Activated naive CD8-positive, alpha-beta T cell treated with anti-CD3 and anti-CD28 coated beads, Interleukin-2, amount 50 U/mL, for 24 hours (primary cell): ENCODE results near the gene PUSL1.

Experiments
- ATAC-seq: fragments of 150-1000 bp; cut with Tn5 transposase; one replicate; pipeline ENCODE4 v1.10.0; 2021
- DNase-seq: peaks from one replicate; pipeline ENCODE4 v3.0.0; 2021
- H3K27ac Mint-ChIP-seq: one replicate; pipeline ENCODE4 v1.8.0; 2021; ENCODE audit warnings: mild to moderate bottlenecking, mixed read lengths
- H3K27me3 Mint-ChIP-seq: one replicate; pipeline ENCODE4 v1.8.0; 2021; ENCODE audit warnings: mixed read lengths
- H3K36me3 Mint-ChIP-seq: one replicate; pipeline ENCODE4 v1.8.0; 2021; ENCODE audit warnings: low read depth, mixed read lengths
- H3K4me1 Mint-ChIP-seq: one replicate; pipeline ENCODE4 v1.8.0; 2021; ENCODE audit warnings: mixed read lengths
- H3K4me3 Mint-ChIP-seq: one replicate; pipeline ENCODE4 v1.8.0; 2021; ENCODE audit warnings: mild to moderate bottlenecking, moderate library complexity, mixed read lengths
- H3K9me3 Mint-ChIP-seq: one replicate; pipeline ENCODE4 v1.8.0; 2021; ENCODE audit warnings: mixed read lengths

PUSL1 gene

DNA sequence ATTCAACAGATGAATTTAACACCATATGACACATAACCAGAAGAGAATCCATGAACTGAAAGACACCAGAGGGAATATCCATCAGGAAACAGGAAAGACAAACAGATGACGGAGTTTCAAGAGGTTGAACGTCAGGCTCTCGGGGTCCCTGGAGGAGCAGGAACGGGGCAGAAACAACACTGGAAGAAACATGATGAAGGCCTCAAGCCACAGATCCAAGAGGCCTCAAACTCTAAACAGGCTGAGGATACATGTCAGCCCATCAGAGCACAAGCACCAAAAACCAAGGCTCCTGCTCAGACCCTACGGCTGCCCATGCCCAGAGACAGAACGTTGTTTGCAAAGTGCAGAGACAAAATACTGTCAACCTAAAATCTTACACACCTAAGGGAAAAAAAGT is 9.0 kb downstream of the PUSL1 start:
- no peaks in the 10 kb centered on the region for H3K27me3 Mint-ChIP-seq
- H3K4me3 Mint-ChIP-seq: no peak overlapping the region
- peaks cover 20% of the 10 kb centered on the region for H3K36me3 Mint-ChIP-seq
- DNase-seq (no peak), ATAC-seq (no peak)
- no peaks in the 10 kb centered on the region for H3K9me3 Mint-ChIP-seq
- peaks cover 5% of the 10 kb centered on the region for H3K4me1 Mint-ChIP-seq
- peak overlapping the region; percentile 5 for H3K27ac Mint-ChIP-seq

DNA sequence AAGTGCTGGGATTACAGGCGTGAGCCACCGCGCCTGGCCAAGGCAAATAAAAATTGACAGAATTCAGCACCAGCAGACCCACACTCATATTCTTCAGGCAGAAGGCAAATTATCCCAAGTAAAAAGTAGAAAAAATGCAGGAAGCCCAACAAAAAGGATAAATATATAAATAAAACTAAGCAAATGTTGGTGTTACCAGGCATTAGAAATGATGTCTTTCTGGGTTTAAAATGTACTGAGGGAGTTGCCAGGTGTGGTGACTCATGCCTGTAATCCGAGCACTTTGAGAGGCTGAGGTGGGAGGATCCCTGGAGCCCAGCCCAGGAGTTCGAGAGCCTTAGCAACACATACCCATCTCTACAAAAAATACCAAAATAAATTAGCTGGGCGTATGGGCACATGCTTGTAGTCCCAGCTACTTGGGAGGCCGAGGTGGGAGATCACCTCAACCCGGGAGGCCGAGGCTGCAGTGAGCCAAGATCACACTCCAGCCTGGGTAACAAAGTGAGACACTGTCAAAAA is 9.8 kb downstream of the PUSL1 start:
- ATAC-seq: no peak

DNA sequence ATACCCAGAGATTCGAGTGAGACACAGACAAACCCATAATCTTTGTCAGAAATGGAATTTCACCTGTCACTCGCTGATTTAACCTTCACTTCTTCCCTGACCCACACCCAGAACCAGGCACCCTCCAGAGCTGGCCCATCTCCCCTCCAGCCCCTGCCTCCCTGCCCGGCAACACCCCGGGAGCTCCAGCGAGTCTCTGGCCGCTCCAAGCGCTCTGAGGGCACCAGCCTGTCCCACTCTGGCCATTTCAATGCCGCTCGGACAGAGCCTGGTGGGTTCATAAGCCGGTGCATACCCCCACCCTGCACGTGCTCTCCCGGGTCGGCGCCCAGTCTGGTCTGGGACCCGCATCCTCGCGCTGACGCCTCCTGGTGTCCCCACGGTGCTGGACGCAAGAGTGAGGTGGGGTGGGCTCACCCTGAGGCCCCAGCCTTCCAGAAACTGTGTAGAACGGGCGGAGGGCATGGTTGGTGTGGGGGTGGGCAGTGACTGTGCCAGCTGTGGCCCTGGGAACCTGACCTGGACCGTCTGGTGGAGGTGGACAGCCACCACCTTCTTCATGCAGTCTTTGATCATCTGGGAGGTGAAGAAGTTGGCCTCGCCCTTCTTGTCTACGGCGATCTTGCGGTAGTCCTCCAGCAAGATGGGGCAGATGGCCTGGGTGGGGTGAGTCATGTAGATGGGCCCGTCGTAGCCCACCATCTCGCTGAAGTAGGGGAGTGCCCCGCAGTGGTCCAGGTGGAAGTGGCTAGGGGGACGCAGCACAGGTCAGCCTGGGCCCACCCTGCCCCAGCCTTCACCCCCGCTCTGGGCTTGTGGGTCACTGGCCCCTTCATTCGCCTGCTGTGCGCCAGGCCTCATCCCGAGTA is 10.6 kb downstream of the PUSL1 start:
- no peaks in the 10 kb centered on the region for H3K9me3 Mint-ChIP-seq
- no peak for ATAC-seq
- peaks cover 14% of the 10 kb centered on the region for H3K4me1 Mint-ChIP-seq
- no peaks in the 10 kb centered on the region for H3K27me3 Mint-ChIP-seq
- no peak overlapping the region for H3K27ac Mint-ChIP-seq
- no peak for DNase-seq
- peaks cover 20% of the 10 kb centered on the region for H3K36me3 Mint-ChIP-seq
- H3K4me3 Mint-ChIP-seq: no peak overlapping the region

More for the DNA sequence above, 9.8 kb downstream of the PUSL1 start:
- Mint-ChIP-seq H3K27me3 (no peaks in the 10 kb centered on the region), H3K27ac (no peak overlapping the region), H3K9me3 (no peaks in the 10 kb centered on the region), H3K4me1 (peaks cover 10% of the 10 kb centered on the region), H3K4me3 (no peak overlapping the region), H3K36me3 (peaks cover 20% of the 10 kb centered on the region)
- DNase-seq: no peak

DNA sequence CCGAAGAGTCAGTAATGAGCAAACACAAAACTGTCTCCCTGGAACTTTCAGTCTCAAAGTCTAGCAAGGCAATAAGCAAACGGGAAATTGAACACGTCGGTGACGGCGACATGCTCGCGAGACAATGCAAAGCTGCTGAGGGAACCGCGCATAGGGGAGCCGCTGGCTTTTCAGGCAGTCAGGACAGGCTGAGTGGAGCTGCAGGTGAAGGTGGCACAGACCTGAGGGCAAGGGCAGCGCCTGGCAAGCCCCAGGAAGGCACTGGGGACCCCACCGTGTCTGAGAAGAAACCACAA is 11.2 kb downstream of the PUSL1 start:
- H3K4me3 Mint-ChIP-seq: no peak overlapping the region
- H3K36me3 Mint-ChIP-seq: peaks cover 20% of the 10 kb centered on the region
- no peaks in the 10 kb centered on the region for H3K9me3 Mint-ChIP-seq
- peaks cover 16% of the 10 kb centered on the region for H3K4me1 Mint-ChIP-seq
- ATAC-seq (no peak), DNase-seq (no peak)
- no peak overlapping the region for H3K27ac Mint-ChIP-seq
- H3K27me3 Mint-ChIP-seq: no peaks in the 10 kb centered on the region

DNA sequence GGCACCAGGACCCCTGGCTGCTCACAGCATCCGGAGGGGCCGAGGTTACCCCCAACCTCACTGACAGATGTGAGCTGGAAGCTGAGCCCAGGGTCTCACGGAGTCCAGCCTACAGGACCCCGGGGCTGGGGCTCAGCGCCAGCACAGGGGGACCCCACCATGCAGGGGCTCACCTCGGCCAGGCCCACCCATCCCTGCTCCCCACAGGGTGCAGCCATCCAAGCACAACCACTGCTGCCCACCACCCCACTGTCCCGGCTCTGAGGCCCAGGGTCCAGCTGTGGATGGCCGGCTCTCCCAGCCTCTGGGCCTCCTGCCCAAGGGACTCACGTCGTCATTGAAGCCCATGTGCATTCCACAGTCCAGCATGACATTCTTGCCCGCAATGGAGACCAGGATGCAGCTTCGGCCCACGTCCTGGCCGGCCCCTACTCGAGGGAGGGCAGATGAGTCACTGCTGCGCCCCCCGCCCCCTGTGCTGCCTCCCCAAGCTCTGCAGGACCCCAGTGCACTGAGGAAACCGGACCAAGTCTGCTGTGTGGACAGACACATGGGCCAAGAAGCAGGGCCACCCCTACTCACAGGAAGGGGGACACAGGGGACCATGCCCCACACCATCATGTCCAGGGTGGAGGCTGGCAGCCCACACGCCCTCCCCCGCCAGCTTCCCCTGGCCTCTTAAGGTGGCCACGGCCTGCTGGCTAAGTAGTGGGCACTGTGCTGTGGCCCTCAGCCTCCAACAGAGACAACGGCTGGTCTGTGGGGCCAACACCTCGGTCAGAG is 12.5 kb downstream of the PUSL1 start:
- Mint-ChIP-seq H3K9me3 (no peaks in the 10 kb centered on the region), H3K4me1 (peaks cover 20% of the 10 kb centered on the region), H3K4me3 (no peak overlapping the region), H3K36me3 (peaks cover 17% of the 10 kb centered on the region), H3K27ac (no peak overlapping the region), H3K27me3 (no peaks in the 10 kb centered on the region)
- DNase-seq: no peak
- no peak for ATAC-seq

DNA sequence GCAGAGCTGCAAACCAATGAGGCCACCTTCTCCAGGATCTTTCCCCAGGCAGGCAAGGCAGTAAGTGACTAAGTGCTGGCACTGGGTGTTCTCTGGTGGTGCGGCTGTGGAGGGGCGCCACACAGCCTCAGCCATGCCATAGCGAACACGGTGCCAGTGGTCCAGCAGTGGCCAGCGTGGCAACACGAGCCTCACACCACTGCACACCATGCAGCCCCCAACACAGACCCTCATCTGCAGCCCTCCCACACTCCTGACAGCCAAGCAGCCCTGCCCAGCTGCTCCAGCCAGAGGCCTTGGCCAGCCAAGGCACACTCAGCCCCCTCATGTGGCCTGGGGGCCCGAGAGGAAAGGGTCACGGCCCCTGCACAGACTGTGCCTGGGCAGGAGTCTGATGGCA is 13.1 kb downstream of the PUSL1 start:
- Mint-ChIP-seq H3K36me3 (peaks cover 12% of the 10 kb centered on the region), H3K27ac (no peak overlapping the region), H3K4me3 (no peak overlapping the region), H3K9me3 (no peaks in the 10 kb centered on the region), H3K27me3 (no peaks in the 10 kb centered on the region), H3K4me1 (peaks cover 24% of the 10 kb centered on the region)
- ATAC-seq (no peak), DNase-seq (no peak)

DNA sequence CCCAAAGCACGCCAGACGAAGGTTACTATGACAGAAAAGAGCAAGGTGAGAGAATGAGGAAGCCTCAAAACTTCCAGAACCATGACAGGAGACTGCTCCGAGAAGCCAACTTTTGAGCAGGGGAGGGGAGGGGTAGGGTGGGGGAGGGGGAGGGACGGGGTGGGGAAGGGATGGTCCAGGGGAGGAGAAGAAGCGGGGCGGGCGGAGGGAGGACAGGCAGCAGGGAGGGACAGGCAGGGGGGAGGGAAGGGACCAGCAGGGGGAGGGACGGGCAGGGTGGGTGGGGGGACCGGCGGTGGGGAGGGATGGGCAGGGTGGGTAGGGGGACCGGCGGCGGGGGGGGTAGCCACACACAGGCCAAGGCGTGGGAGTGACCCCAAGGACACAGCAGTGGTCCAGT is 14.0 kb downstream of the PUSL1 start:
- DNase-seq (no peak), ATAC-seq (no peak)
- no peaks in the 10 kb centered on the region for H3K27me3 Mint-ChIP-seq
- no peaks in the 10 kb centered on the region for H3K9me3 Mint-ChIP-seq
- peak overlapping the region; percentile 69 for H3K4me3 Mint-ChIP-seq
- peaks cover 10% of the 10 kb centered on the region for H3K36me3 Mint-ChIP-seq
- peak overlapping the region; percentile 59 for H3K27ac Mint-ChIP-seq
- H3K4me1 Mint-ChIP-seq: peaks cover 24% of the 10 kb centered on the region

DNA sequence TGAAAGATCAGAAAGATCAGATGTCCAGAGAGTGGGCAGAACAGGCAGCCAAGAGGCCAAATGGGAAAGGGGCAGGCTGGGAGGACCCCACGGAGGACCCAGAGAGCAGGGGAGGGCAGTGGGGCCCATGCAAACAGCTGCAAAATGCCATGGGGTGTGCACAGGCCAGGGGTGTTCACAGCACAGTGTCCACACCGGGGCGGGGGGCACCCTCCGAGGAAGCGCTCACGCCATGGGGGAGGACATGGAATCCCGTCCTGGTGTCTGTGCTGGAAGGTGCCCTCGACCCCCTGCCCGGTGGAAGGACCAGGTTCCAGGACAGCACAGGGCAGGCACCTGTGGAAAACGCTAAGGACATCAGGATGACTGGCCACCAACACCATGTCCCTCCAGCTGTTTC is 14.6 kb downstream of the PUSL1 start:
- no peak for ATAC-seq
- Mint-ChIP-seq H3K36me3 (peaks cover 8% of the 10 kb centered on the region), H3K4me3 (peak overlapping the region; percentile 92), H3K27me3 (no peaks in the 10 kb centered on the region), H3K4me1 (peaks cover 24% of the 10 kb centered on the region), H3K27ac (peak overlapping the region; percentile 90), H3K9me3 (no peaks in the 10 kb centered on the region)
- DNase-seq: no peak

DNA sequence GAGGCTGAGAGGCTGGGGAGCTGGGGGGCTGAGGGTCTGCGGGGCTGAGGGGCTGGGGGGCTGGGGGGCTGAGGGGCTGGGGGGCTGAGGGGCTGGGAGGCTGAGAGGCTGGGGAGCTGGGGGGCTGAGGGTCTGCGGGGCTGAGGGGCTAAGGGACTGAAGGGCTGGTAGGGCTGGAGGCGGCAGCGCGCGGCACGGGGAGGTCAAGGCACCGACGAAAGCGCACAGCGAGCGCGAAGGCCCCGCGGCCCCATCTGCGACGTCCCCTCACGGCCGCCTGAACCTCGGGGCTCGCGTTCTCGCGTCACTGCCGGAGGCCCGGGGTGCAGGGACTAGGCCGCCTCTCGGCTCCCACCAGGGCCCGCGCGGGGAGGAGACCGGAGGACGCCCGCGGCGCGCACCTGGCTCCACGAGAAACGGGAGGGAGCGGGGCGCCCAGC is 15.7 kb downstream of the PUSL1 start:
- peak overlapping the region; percentile 83 for H3K27ac Mint-ChIP-seq
- peak; percentile 7 for ATAC-seq
- H3K9me3 Mint-ChIP-seq: no peaks in the 10 kb centered on the region
- peak overlapping the region; percentile 82 for H3K4me3 Mint-ChIP-seq
- DNase-seq: no peak
- H3K4me1 Mint-ChIP-seq: peaks cover 24% of the 10 kb centered on the region
- H3K27me3 Mint-ChIP-seq: no peaks in the 10 kb centered on the region
- H3K36me3 Mint-ChIP-seq: peaks cover 7% of the 10 kb centered on the region

DNA sequence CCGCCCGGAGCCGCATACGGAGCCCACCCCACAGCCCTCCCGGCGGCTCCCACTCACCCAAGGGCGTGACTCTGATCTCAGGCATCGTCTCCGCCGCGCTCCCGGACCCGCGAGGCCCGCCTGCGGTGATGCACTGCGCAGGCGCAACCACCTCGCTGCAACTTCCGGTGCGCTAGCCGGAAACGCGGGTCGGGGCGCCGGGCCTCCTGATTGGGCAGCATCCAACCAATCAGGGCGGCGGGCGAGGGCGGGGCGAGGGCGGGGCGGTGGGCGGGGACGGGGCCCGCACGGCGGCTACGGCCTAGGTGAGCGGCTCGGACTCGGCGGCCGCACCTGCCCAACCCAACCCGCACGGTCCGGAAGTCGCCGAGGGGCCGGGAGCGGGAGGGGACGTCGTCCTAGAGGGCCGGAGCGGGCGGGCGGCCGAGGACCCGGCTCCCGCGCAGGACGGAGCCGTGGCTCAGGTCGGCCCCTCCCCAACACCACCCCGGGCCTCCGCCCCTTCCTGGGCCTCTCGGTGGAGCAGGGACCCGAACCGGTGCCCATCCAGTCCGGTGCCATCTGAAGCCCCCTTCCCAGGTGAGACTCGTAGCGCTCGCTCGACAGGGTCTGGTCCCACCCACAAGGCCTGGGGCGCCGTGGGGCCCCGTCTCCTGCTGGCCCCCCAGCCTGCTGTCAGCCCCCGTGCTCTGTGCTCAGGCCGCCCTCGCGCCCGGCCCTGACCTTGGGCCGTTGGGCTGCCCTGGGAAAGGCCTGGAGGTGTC is 16.3 kb downstream of the PUSL1 start, which contains the start of the genes CPTP and INTS11:
TSS of gene CPTP (plus strand) at position 279 of the 764 bp plus-strand sequence. CDS start 2,109 bp downstream, outside the sequence.
TSS of gene INTS11 (minus strand) at position 137 of the 764 bp plus-strand sequence. CDS start at position 85, 52 bp downstream.
- DNase-seq: peak; percentile 97
- Mint-ChIP-seq H3K9me3 (no peaks in the 10 kb centered on the region), H3K27me3 (no peaks in the 10 kb centered on the region), H3K36me3 (peaks cover 3% of the 10 kb centered on the region), H3K4me3 (peak within 1 kb of the TSS; percentile 92), H3K4me1 (peaks cover 24% of the 10 kb centered on the region), H3K27ac (peak within 1 kb of the TSS; percentile 90)
- peak; percentile 78 for ATAC-seq

DNA sequence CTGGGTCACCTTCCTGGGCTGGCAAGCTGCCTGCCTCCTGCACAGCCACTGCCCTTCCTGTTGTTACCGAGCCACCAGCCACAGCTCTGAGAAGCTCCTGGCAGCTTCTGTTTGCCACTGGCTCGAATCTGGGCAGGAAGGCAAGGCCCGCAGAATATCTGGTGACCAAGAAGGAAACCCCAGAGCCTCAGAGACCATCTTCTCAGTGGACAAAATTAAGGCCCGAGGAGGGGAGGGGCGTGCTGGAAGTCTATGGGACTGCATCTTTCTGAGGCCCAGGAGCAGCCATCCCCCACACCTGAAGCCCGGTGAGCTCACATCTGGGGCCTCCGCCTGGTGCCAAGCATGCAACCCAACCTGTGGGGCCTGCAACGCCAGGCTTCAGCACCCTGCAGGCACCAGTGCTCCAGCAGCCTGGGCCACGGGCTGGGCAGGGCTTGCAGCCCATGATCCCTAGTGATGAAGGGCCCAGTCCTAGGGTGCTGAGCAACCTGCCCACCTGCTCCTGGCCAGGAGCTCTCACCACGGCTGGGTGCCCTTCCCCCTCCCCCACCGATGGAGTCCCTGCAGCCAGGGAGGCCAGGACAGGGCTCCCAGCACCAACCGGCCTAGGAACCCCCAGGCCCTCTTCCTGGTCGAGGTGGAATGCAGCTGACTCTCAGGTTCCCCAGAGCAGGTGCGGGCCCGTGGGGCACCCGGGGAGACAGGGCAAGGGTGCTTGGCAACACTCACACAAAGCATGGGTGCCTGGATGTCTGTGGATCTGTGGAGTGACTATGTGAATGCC is 17.1 kb downstream of the PUSL1 start:
- no peak for DNase-seq
- H3K27ac Mint-ChIP-seq: peak overlapping the region; percentile 49
- H3K4me1 Mint-ChIP-seq: peaks cover 24% of the 10 kb centered on the region
- H3K27me3 Mint-ChIP-seq: no peaks in the 10 kb centered on the region
- peaks cover 3% of the 10 kb centered on the region for H3K36me3 Mint-ChIP-seq
- ATAC-seq: no peak
- H3K4me3 Mint-ChIP-seq: peak overlapping the region; percentile 82
- no peaks in the 10 kb centered on the region for H3K9me3 Mint-ChIP-seq

DNA sequence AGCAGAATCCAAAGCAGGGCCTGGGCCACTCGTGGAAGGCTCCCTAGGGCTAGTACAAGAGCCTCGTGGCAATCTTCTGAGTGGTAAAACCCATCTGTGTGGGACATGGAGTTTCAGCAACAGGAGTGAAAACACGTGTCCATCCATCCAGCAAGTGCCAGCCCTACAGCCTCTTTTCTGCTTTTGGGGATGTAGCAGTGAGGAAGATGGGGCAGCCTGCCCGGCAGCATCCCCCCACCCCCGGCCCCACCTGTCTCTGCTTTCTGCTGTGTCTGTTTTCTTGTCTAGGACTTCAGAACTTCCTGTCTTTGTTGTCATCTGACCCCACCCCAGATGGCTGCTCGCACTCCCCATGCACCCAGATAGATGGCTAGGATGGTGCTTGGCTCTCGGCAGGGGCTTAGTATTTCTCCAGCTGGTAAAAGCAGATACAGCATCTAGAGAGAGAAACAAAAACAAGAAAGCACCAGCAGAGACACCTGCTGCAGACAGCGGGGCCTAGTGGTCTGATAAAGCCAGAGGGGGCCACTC is 17.7 kb downstream of the PUSL1 start:
- H3K4me3 Mint-ChIP-seq: peak overlapping the region; percentile 43
- peaks cover 24% of the 10 kb centered on the region for H3K4me1 Mint-ChIP-seq
- peaks cover 3% of the 10 kb centered on the region for H3K36me3 Mint-ChIP-seq
- no peaks in the 10 kb centered on the region for H3K9me3 Mint-ChIP-seq
- no peak for DNase-seq
- H3K27ac Mint-ChIP-seq: no peak overlapping the region
- no peak for ATAC-seq
- H3K27me3 Mint-ChIP-seq: no peaks in the 10 kb centered on the region

DNA sequence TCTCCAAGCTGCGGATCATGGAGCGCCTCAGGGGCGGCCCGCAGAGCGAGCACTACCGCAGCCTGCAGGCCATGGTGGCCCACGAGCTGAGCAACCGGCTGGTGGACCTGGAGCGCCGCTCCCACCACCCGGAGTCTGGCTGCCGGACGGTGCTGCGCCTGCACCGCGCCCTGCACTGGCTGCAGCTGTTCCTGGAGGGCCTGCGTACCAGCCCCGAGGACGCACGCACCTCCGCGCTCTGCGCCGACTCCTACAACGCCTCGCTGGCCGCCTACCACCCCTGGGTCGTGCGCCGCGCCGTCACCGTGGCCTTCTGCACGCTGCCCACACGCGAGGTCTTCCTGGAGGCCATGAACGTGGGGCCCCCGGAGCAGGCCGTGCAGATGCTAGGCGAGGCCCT is 18.9 kb downstream of the PUSL1 start:
- Mint-ChIP-seq H3K27me3 (no peaks in the 10 kb centered on the region), H3K4me3 (no peak overlapping the region), H3K27ac (no peak overlapping the region), H3K9me3 (no peaks in the 10 kb centered on the region), H3K4me1 (peaks cover 20% of the 10 kb centered on the region), H3K36me3 (peaks cover 3% of the 10 kb centered on the region)
- DNase-seq: no peak
- no peak for ATAC-seq
